ENCODE data around the gene NT5C3A. TPM values are rescaled to one million over a fixed set of nuclear protein-coding genes. Genes with fewer than 3 reads are reported as not detected.

NT5C3A gene
- total and polyA plus RNA-seq, 8 donors = 21.8 to 45.8 (median 39.0) TPM

DNA sequence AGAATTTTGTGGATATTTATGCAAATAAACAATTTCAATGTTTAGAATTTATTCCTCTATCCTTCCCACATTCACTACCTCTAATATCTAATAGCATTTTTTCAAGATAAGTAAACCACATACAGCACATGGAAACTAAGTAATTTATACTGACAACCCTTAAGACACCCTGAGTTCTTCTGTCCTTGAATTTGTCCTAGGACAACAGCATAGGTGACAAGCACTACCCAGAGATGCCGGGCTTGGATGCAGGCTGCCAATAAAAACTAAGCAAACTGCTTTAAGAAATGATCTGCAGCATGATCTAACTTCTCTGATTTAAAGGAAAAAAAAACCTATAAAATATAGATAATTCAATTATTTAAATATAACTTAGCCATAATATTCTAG is 22.7 kb downstream of the NT5C3A start:
- ATAC-seq (peak; percentile 10), DNase-seq (no peak)
- intact Hi-C loops (cut with DNase I) = no loop called here
- H3K27ac ChIP-seq = peak overlapping the region; percentile 63 to 82
- peaks cover 9 to 73% of the 10 kb centered on the region in 2 donors for H3K4me1 ChIP-seq
- H3K27me3 ChIP-seq = no peaks in the 10 kb centered on the region
- H3K36me3 ChIP-seq = no peaks in the 10 kb centered on the region
- H3K9me3 ChIP-seq = no peaks in the 10 kb centered on the region
- TF ChIP-seq, protein P1, sequence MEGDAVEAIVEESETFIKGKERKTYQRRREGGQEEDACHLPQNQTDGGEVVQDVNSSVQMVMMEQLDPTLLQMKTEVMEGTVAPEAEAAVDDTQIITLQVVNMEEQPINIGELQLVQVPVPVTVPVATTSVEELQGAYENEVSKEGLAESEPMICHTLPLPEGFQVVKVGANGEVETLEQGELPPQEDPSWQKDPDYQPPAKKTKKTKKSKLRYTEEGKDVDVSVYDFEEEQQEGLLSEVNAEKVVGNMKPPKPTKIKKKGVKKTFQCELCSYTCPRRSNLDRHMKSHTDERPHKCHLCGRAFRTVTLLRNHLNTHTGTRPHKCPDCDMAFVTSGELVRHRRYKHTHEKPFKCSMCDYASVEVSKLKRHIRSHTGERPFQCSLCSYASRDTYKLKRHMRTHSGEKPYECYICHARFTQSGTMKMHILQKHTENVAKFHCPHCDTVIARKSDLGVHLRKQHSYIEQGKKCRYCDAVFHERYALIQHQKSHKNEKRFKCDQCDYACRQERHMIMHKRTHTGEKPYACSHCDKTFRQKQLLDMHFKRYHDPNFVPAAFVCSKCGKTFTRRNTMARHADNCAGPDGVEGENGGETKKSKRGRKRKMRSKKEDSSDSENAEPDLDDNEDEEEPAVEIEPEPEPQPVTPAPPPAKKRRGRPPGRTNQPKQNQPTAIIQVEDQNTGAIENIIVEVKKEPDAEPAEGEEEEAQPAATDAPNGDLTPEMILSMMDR (IDR thresholded peaks at IDR 0.05) = no peak
- peak overlapping the region; percentile 19 to 46 for H3K4me3 ChIP-seq

DNA sequence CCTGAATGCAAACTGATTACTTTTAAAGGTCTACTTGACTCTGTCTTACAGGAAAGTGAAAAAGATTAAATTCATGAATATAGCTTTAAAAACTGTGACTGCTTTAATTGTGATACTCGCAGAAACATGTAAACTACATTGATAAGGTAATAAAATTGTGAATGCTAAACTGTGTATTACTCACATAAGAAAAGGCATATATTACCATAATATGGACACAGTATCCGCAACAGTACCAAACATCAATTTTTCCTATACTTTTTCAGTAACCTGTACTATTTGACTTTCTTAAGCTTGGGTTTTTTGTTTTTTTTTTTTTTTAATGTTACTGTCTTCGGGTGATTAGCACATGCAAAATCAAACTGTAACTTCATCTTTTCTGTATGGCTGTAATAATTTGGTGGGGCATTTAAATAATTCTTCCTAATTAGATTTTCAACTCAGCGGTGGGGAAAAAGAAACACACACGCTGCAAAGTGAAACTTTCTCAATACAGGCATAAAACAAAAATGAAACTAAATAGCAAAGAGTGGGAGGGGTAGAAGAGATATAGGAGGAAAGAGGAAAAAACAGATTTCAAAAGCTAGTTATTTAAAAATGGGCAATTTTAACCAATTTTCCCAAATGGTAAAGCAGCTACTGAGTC is 23.2 kb downstream of the NT5C3A start:
- ATAC-seq = peak; percentile 55
- H3K4me3 ChIP-seq = peak overlapping the region; percentile 19 to 46
- no peaks in the 10 kb centered on the region for H3K9me3 ChIP-seq
- DNase-seq = no peak
- TF ChIP-seq, protein P1 (IDR thresholded peaks at IDR 0.05) = no peak
- intact Hi-C loops (cut with DNase I) = no loop called here
- H3K27ac ChIP-seq = peak overlapping the region; percentile 63 to 82
- H3K27me3 ChIP-seq = no peaks in the 10 kb centered on the region
- peaks cover 9 to 69% of the 10 kb centered on the region in 2 donors for H3K4me1 ChIP-seq
- H3K36me3 ChIP-seq = no peaks in the 10 kb centered on the region

DNA sequence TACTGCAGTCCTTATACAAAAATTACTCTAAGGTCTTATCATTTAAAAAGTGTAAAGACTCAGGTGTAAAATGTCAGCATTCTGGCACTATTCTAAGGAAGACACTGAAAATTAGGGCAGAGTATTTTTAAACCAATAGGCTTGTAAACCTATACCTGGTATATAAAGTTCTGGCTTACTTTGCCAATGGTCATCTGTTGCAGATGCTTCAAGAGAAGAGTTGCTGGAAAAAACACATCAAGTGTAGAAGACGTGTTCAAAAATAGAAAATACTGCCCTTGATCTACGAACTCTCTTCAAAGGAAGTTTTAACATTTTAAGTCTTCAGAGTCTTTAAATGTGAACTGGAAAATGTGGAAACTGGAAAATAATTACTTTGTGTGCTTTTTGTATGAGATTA is 23.9 kb downstream of the NT5C3A start:
- DNase-seq = no peak
- peak overlapping the region in 1 of 2 donors; percentile 46 for H3K4me3 ChIP-seq

DNA sequence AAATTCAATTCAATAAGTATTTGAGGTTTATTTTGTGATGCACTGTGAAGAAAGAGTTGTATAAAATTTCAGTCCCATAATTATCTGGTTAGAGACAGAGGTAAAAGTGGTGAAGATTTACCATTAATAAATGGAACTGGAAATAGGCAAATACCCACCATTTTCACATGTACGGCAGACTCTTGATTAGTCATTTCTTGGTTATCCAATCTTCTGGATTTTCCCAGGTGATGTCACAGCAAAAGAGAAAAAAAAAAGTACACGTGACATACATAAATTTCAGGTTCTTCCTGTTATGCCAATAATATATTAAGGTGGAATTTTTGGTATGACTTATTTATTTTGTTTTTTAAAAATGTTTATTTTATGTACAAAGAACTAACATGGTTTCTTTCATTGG is 26.8 kb downstream of the NT5C3A start:
- H3K9me3 ChIP-seq = no peaks in the 10 kb centered on the region
- intact Hi-C loops (cut with DNase I) = no loop called here

More for the DNA sequence above, 23.9 kb downstream of the NT5C3A start:
- no peaks in the 10 kb centered on the region for H3K9me3 ChIP-seq
- no peaks in the 10 kb centered on the region for H3K36me3 ChIP-seq
- TF ChIP-seq, protein P1 (IDR thresholded peaks at IDR 0.05) = no peak
- H3K27ac ChIP-seq = peak overlapping the region; percentile 63 to 82
- intact Hi-C loops (cut with DNase I) = no loop called here
- no peaks in the 10 kb centered on the region for H3K27me3 ChIP-seq
- no peak for ATAC-seq
- peaks cover 9 to 62% of the 10 kb centered on the region in 2 donors for H3K4me1 ChIP-seq

DNA sequence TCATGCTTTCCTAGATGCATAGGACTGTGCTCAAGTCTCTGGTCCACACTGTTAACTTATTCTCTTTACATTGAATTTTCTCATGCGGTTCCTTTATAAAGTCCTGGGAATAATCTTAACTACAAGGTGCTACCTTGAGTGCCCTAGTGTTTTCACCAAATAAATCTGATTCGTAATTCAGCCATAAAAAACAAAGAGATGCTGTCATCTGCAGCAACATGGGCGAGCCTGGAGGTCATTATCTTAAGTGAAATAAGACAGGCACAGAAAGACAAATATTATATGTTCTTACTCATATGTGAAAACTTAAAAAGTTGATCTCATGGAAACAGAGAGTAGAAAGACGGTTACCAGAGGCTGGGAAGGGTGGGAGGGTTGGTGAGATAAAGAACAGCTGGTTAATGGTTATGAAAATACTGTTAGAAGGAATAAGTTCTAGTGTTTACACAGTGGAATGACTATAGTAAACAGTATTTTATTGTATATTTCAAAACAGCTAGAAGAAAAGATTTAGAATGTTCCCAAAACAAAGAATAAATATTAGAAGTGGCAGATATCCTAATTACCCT is 38.3 kb downstream of the NT5C3A start:
- Histone ChIP-seq H3K27me3 (no peaks in the 10 kb centered on the region), H3K36me3 (peaks cover 0 to 63% of the 10 kb centered on the region in 2 donors), H3K9me3 (no peaks in the 10 kb centered on the region), H3K27ac (no peak overlapping the region), H3K4me3 (no peak overlapping the region), H3K4me1 (no peaks in the 10 kb centered on the region)
- DNase-seq = no peak
- intact Hi-C loops (cut with DNase I) = no loop called here
- TF ChIP-seq, protein P1 (IDR thresholded peaks at IDR 0.05) = no peak
- no peak for ATAC-seq

More for the DNA sequence above, 26.8 kb downstream of the NT5C3A start:
- TF ChIP-seq, protein P1 (IDR thresholded peaks at IDR 0.05) = no peak
- DNase-seq (no peak), ATAC-seq (no peak)
- peaks cover 9 to 33% of the 10 kb centered on the region in 2 donors for H3K4me1 ChIP-seq
- no peak overlapping the region for H3K27ac ChIP-seq
- no peaks in the 10 kb centered on the region for H3K27me3 ChIP-seq
- H3K4me3 ChIP-seq = no peak overlapping the region
- no peaks in the 10 kb centered on the region for H3K36me3 ChIP-seq
